ENCODE data around the gene ATRAID. TPM values are rescaled to one million over a fixed set of nuclear protein-coding genes. Genes with fewer than 3 reads are reported as not detected.

Gene ATRAID
- total RNA-seq, 1 experiment from 2014 or later: 75.0 TPM

- no peak for DNase-seq (ENCODE audit: low spot score)
Measured at GRCh38 chr2:27219091-27219490, 7.2 kb downstream of the ATRAID start.

GRCh38 chr2:27220091-27220490 is 8.2 kb downstream of the ATRAID start:
- no peak for DNase-seq (ENCODE audit: low spot score)

GRCh38 chr2:27221166-27221565 is 9.3 kb downstream of the ATRAID start:
- no peak for DNase-seq (ENCODE audit: low spot score)

DNA sequence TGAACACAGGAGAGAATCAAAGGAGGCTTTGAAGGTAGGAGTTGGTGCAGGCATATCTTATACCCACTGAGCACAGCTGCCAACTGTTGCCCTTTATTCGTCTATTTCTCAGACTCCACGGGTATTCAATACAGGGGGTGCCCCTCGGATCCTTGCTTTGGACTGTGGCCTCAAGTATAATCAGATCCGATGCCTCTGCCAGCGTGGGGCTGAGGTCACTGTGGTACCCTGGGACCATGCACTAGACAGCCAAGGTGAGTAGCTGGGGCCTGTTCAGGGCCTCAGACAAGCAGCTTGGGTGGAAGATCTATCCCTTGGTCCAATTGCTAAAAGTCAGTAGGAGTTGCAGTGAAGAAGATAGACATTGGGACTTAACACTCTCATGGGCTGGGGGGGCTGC is 10.6 kb downstream of the ATRAID start:
- DNase-seq (ENCODE audit: low spot score): no peak

- DNase-seq (ENCODE audit: low spot score): no peak
Measured at GRCh38 chr2:27223416-27223815, 11.6 kb downstream of the ATRAID start.

GRCh38 chr2:27225526-27225925 is 13.7 kb downstream of the ATRAID start:
- DNase-seq (ENCODE audit: low spot score): no peak

GRCh38 chr2:27227501-27227900 is 15.7 kb downstream of the ATRAID start:
- DNase-seq (ENCODE audit: low spot score): no peak

GRCh38 chr2:27231921-27232320 is 20.1 kb downstream of the ATRAID start:
- no peak for DNase-seq (ENCODE audit: low spot score)

GRCh38 chr2:27233341-27233740 is 21.5 kb downstream of the ATRAID start:
- DNase-seq (ENCODE audit: low spot score): no peak

DNA sequence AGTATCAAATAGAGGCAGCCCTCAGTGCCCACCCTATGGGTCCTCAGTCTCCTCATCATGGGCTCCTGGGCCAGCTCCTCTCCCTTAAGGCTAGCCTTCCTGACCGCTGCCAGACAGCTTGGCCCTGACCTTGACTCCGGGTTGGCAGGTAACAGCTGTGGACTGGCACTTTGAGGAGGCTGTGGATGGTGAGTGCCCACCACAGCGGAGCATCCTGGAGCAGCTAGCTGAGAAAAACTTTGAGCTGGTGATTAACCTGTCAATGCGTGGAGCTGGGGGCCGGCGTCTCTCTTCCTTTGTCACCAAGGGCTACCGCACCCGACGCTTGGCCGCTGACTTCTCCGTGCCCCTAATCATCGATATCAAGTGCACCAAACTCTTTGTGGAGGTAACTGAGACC is 24.3 kb downstream of the ATRAID start:
- DNase-seq (ENCODE audit: low spot score): no peak

DNA sequence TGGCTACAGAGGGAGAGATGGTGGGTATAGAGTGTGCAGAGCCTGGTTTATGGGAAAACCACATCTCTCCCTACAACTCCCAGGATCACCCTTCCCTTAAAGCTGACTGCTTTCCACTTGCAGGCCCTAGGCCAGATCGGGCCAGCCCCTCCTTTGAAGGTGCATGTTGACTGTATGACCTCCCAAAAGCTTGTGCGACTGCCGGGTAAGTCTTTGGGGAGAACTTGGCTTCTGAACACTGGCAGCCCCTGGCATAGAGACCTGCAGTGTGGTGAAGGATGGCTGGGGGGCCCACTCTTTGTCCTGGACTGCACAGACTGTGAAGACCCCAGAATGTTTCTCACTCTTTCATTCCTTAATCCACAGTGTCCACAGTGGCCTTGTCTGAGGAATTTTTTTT is 24.8 kb downstream of the ATRAID start:
- no peak for DNase-seq (ENCODE audit: low spot score)

DNA sequence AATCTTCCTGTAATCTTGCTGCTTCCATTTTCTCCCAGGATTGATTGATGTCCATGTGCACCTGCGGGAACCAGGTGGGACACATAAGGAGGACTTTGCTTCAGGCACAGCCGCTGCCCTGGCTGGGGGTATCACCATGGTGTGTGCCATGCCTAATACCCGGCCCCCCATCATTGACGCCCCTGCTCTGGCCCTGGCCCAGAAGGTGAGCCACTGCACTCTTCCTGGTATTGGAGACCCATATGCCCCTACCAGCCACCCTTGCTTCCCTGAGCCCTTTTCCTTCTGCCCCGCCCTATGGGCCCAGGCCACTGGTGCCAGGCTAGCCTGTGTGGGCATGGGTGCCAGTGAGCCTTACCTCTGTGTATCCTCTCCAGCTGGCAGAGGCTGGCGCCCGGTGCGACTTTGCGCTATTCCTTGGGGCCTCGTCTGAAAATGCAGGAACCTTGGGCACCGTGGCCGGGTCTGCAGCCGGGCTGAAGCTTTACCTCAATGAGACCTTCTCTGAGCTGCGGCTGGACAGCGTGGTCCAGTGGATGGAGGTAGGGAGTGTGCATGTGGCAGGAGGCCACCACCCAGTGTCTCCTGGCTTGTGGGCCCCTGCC is 25.6 kb downstream of the ATRAID start:
- DNase-seq (ENCODE audit: low spot score): no peak

DNA sequence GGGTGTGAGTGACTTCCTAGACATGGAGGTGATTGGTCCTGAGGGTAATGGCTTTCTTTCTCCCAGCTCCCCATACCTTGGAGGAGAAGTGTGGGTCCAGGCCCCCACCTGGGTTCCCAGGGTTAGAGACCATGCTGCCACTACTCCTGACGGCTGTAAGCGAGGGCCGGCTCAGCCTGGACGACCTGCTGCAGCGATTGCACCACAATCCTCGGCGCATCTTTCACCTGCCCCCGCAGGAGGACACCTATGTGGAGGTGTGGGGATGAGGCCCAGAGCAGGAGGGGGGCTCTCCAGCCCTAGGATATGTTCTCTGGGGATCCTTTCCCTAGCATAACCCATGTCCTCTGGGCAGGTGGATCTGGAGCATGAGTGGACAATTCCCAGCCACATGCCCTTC is 27.1 kb downstream of the ATRAID start:
- DNase-seq (ENCODE audit: low spot score): no peak

- DNase-seq (ENCODE audit: low spot score): no peak
Measured at GRCh38 chr2:27240406-27240805, 28.6 kb downstream of the ATRAID start.

DNA sequence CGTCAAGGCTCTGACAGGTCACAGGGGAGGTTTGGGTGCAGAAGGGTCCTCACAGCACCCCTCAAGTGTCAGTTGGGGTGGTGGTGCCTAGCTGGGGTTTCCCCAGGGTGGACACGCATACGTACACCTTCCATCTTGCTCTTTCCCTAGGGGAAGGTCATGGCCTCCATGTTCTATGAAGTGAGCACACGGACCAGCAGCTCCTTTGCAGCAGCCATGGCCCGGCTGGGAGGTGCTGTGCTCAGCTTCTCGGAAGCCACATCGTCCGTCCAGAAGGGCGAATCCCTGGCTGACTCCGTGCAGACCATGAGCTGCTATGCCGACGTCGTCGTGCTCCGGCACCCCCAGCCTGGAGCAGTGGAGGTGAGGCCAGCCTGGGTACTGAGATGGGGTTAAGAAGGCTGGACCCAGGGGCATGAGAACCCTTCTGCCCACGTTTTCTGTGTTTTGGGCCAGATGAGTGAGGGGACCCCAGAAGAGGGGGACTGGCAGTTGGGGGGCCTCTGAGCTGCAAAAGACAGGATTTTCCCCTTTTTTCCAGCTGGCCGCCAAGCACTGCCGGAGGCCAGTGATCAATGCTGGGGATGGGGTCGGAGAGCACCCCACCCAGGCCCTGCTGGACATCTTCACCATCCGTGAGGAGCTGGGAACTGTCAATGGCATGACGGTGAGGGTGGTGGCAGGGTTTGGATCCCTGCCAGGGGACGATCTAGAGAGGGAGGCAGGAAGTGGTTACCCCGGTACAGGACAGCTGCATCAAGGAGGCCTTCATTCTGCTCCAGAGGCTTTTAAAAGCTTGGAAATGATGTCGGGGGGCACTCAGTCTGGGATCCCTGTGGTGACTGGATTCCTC is 30.1 kb downstream of the ATRAID start:
- DNase-seq (ENCODE audit: low spot score): no peak

DNA sequence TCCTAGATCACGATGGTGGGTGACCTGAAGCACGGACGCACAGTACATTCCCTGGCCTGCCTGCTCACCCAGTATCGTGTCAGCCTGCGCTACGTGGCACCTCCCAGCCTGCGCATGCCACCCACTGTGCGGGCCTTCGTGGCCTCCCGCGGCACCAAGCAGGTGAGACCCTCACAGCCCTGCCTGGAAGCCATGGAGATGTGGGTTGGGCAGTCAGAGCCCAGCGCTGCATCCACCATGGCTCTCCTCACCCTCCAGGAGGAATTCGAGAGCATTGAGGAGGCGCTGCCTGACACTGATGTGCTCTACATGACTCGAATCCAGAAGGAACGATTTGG is 30.7 kb downstream of the ATRAID start:
- DNase-seq (ENCODE audit: low spot score): no peak

- no peak for DNase-seq (ENCODE audit: low spot score)
Measured at GRCh38 chr2:27243391-27244130, 31.7 kb downstream of the ATRAID start.

GRCh38 chr2:27245116-27245515 is 33.3 kb downstream of the ATRAID start:
- DNase-seq (ENCODE audit: low spot score): no peak

GRCh38 chr2:27245626-27246025 is 33.8 kb downstream of the ATRAID start:
- DNase-seq (ENCODE audit: low spot score): no peak

- DNase-seq (ENCODE audit: low spot score): no peak
Measured at GRCh38 chr2:27247893-27248292, 36.1 kb downstream of the ATRAID start.

- DNase-seq (ENCODE audit: low spot score): no peak
Measured at GRCh38 chr2:27249159-27249890, 37.5 kb downstream of the ATRAID start.
